Measurements from ENCODE around the gene KCNK4. TPM values are rescaled to one million over a fixed set of nuclear protein-coding genes. Genes with fewer than 3 reads are reported as not detected.

KCNK4 gene
- polyA plus RNA-seq, 3 donors = 0.06 TPM; not detected in 2

GRCh38 chr11:64324692-64325469 is 33.8 kb downstream of the KCNK4 start:
- no peak for DNase-seq

- no peak for DNase-seq
These were observed 36.3 kb downstream of the KCNK4 start for GRCh38 chr11:64327375-64327774.

GRCh38 chr11:64327993-64328392 is 36.9 kb downstream of the KCNK4 start:
- no peak for DNase-seq

- DNase-seq = no peak
These were observed 39.8 kb downstream of the KCNK4 start for GRCh38 chr11:64330888-64331287.

GRCh38 chr11:64331569-64332371 is 40.7 kb downstream of the KCNK4 start:
- DNase-seq = no peak

GRCh38 chr11:64333556-64333955 is 42.5 kb downstream of the KCNK4 start:
- DNase-seq = no peak

GRCh38 chr11:64334764-64335735 is 43.9 kb downstream of the KCNK4 start:
- DNase-seq = no peak

- no peak for DNase-seq
These were observed 46.6 kb downstream of the KCNK4 start for GRCh38 chr11:64337538-64338249.

- DNase-seq = no peak
These were observed 47.6 kb downstream of the KCNK4 start for GRCh38 chr11:64338716-64339115.

GRCh38 chr11:64339286-64339685 is 48.2 kb downstream of the KCNK4 start:
- no peak for DNase-seq

- no peak for DNase-seq
These were observed 48.8 kb downstream of the KCNK4 start, which contains the start of gene CCDC88B for GRCh38 chr11:64339754-64340408. TSS of gene CCDC88B (plus strand) at chr11:64340204. CDS start at chr11:64340267, 63 bp downstream.

GRCh38 chr11:64340671-64341335 is 49.7 kb downstream of the KCNK4 start:
- no peak for DNase-seq

GRCh38 chr11:64341429-64341828 is 50.3 kb downstream of the KCNK4 start:
- no peak for DNase-seq

- DNase-seq = peak; percentile 74
These were observed 51.0 kb downstream of the KCNK4 start for GRCh38 chr11:64341851-64342791.

GRCh38 chr11:64342869-64343745 is 52.0 kb downstream of the KCNK4 start:
- no peak for DNase-seq

- no peak for DNase-seq
These were observed 52.9 kb downstream of the KCNK4 start for GRCh38 chr11:64343767-64344559.

GRCh38 chr11:64344787-64345186 is 53.7 kb downstream of the KCNK4 start:
- DNase-seq = no peak

Measured in renal pelvis (tissue), 4 donors.